NCI-H1417 (cell line): ENCODE measurements around the gene PPM1L.

Experiments
- DNase-seq, 3 experiments: peaks; one replicate each; lab custom pipeline; 2025; lab: John Stamatoyannopoulos, UW

The PPM1L gene

DNA sequence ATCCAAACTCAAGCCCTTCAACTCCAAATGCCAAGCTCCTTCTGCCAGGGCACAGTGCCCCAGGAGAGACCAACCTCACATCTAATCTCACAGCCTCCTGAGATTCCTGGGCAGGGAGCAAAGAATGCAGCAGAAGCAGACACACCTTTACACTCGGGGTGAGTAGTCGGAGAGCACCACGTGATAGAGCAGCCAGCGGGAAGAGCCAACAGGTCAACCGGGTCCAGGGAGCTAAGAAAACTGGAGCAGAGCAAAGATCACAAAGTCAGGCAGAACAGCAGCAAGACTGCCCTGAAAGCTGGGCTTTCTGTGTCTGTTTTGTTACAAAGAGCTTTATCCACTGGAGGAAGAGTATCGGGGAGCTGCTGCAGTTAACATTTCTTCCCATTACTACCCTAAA is 345.0 kb downstream of the PPM1L start:
- DNase-seq = no peak

GRCh38 chr3:161101609-161102008 is 345.6 kb downstream of the PPM1L start:
- DNase-seq = no peak

DNA sequence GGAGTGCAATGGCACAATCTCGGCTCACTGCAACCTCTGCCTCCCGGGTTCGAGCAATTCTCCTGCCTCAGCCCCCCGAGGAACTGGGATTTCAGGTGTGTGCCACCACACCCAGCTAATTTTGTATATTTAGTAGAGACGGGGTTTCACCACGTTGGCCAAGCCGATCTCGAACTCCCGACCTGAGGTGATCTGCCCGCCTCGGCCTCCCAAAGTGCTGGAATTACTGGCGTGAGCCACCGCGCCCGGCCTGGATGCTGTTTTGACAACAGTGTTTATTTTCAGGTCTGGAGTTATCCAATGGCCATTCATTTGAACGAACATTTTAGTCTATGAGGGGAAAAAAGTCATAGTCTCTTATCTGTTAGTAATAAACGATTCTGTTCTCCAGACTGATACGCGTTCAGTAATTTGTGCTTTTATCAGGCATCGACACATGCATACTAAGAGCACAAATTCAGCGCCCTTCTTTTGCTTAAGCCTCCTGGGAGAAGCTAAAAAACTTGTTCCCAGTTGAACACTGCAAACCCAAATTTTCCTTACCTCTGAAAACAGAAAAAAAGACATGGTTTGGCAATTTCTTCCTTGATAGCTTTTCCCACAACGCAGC is 347.9 kb downstream of the PPM1L start:
- no peak for DNase-seq

- peak; percentile 46 to 98 (median 94) for DNase-seq
These were observed 348.8 kb downstream of the PPM1L start, which contains the start of gene B3GALNT1 for GRCh38 chr3:161104561-161105551. Gene B3GALNT1, minus strand, starts transcription at chr3:161105349. Its CDS starts 18,595 bp downstream, at chr3:161086754.

- no peak for DNase-seq
These were observed 351.3 kb downstream of the PPM1L start for GRCh38 chr3:161107311-161107710.

- no peak for DNase-seq
These were observed 352.8 kb downstream of the PPM1L start for GRCh38 chr3:161108840-161109239.

- no peak for DNase-seq
These were observed 361.6 kb downstream of the PPM1L start for GRCh38 chr3:161117646-161118045.

GRCh38 chr3:161126495-161126894 is 370.5 kb downstream of the PPM1L start:
- no peak for DNase-seq
